CD8-positive, alpha-beta memory T cell (primary cell): ENCODE results near the gene ZFAND6. TPM values are rescaled to one million over a fixed set of nuclear protein-coding genes. Genes with fewer than 3 reads are reported as not detected.

ENCODE experiments used
- CTCF ChIA-PET: fragments of 350-600 bp; sonication (Branson Sonifier 250); formaldehyde crosslinking; loops from one replicate; lab custom pipeline; 2021; ENCODE audit warnings: antibody characterized with exemption; lab: Charles Lee
- POLR2A ChIA-PET: fragments of 350-600 bp; sonication (Branson Sonifier 250); formaldehyde crosslinking; loops from one replicate; lab custom pipeline; 2021; ENCODE audit warnings: antibody characterized with exemption; lab: Charles Lee
- DNase-seq, 5 donors: peaks; one replicate each; pipeline versions ENCODE4 v3.0.0 to v3.0.0-alpha.2; 2020 to 2022; ENCODE audit warnings: mixed read lengths in 1 of 5
- H3K27ac ChIP-seq: one replicate; pipeline ENCODE4 v1.7.0; 2013; ENCODE audit warnings: low read depth, mild to moderate bottlenecking, low read length, moderate library complexity
- H3K27me3 ChIP-seq: 2 replicates; pipeline ENCODE4 v1.7.0; 2013; ENCODE audit warnings: low read length, mild to moderate bottlenecking; ENCODE audit not compliant: insufficient read depth, poor library complexity, severe bottlenecking
- H3K36me3 ChIP-seq: 2 replicates; pipeline ENCODE4 v1.7.0; 2013; ENCODE audit warnings: mild to moderate bottlenecking, low read length, moderate library complexity; ENCODE audit not compliant: insufficient read depth
- H3K4me1 ChIP-seq: 2 replicates; pipeline ENCODE4 v1.7.0; 2013; ENCODE audit warnings: mild to moderate bottlenecking, low read length, moderate library complexity; ENCODE audit not compliant: insufficient read depth
- H3K4me3 ChIP-seq: 2 replicates; pipeline ENCODE4 v1.7.0; 2013; ENCODE audit warnings: mild to moderate bottlenecking, low read length
- H3K9me3 ChIP-seq: 2 replicates; pipeline ENCODE4 v1.7.0; 2013; ENCODE audit warnings: mild to moderate bottlenecking, low read length
- H3K27ac Mint-ChIP-seq, 8 donors: one replicate each; pipeline ENCODE4 v1.8.0; 2020 to 2021; ENCODE audit warnings: mixed read lengths in 8 of 8, mild to moderate bottlenecking in 6 of 8, inconsistent platforms in 3 of 8, moderate library complexity in 3 of 8
- H3K27me3 Mint-ChIP-seq, 2 donors: one replicate each; pipeline ENCODE4 v1.8.0; 2020 to 2021; ENCODE audit warnings: mixed read lengths in 2 of 2, mild to moderate bottlenecking in 1 of 2, moderate library complexity in 1 of 2
- H3K36me3 Mint-ChIP-seq, 3 donors: one replicate each; pipeline ENCODE4 v1.8.0; 2020 to 2021; ENCODE audit warnings: mixed read lengths in 3 of 3, inconsistent platforms in 1 of 3, mild to moderate bottlenecking in 1 of 3
- H3K4me1 Mint-ChIP-seq, 3 donors: one replicate each; pipeline ENCODE4 v1.8.0; 2020 to 2021; ENCODE audit warnings: mixed read lengths in 3 of 3, inconsistent platforms in 1 of 3, mild to moderate bottlenecking in 1 of 3
- H3K4me3 Mint-ChIP-seq, 7 donors: one replicate each; pipeline ENCODE4 v1.8.0; 2020 to 2021; ENCODE audit warnings: mixed read lengths in 7 of 7, mild to moderate bottlenecking in 6 of 7, moderate library complexity in 4 of 7, inconsistent platforms in 2 of 7
- H3K9me3 Mint-ChIP-seq, 5 donors: one replicate each; pipeline ENCODE4 v1.8.0; 2020 to 2022; ENCODE audit warnings: mixed read lengths in 5 of 5, mild to moderate bottlenecking in 3 of 5, moderate library complexity in 2 of 5, inconsistent platforms in 1 of 5
- polyA plus RNA-seq: library from polyadenylated mRNA; unstranded; fragments of 300-500 nt; fragmentation: Illumina TruSeq; gene quantifications from one replicate; pipeline ENCODE4 v1.2.3, GENCODE V29; 2021
- total RNA-seq, 2 experiments: library from RNA; stranded (reverse); gene quantifications; one replicate each; pipeline ENCODE4 v1.2.3, GENCODE V29; 2021

Gene ZFAND6
- total and polyA plus RNA-seq, 3 experiments from 2014 or later, result 27.5 to 111 (median 28.6) TPM

GRCh38 chr15:80173022-80173759, 113.7 kb downstream of the ZFAND6 start:
- Mint-ChIP-seq H3K27me3 (peaks cover 0 to 4% of the 10 kb centered on the region in 2 donors), H3K9me3 (no peaks in the 10 kb centered on the region), H3K4me1 (no peaks in the 10 kb centered on the region), H3K27ac (peak overlapping the region in 1 of 8 donors; percentile 60), H3K4me3 (no peak overlapping the region), H3K36me3 (peaks cover 0 to 14% (median 3%) of the 10 kb centered on the region in 3 donors)
- ChIA-PET POLR2A (no interaction called here), CTCF (interaction anchor here (1.0 to 3.0 kb wide), 9 partner anchors 8 to 792 kb away, joined by 3 to 22 read pairs (median 3); no protein-coding TSS in a partner anchor)
- H3K27ac ChIP-seq, result no peak overlapping the region
- H3K4me1 ChIP-seq, result no peaks in the 10 kb centered on the region
- no peaks in the 10 kb centered on the region for H3K27me3 ChIP-seq
- DNase-seq, result peak; percentile 34 to 72 (median 47)
- no peak overlapping the region for H3K4me3 ChIP-seq
- no peaks in the 10 kb centered on the region for H3K9me3 ChIP-seq
- H3K36me3 ChIP-seq, result no peaks in the 10 kb centered on the region

- Mint-ChIP-seq H3K27ac (peak overlapping the region in 1 of 8 donors; percentile 43), H3K27me3 (peaks cover 0 to 4% of the 10 kb centered on the region in 2 donors)
- POLR2A ChIA-PET, result no interaction called here
Measured at GRCh38 chr15:80174017-80174746, 114.7 kb downstream of the ZFAND6 start.

GRCh38 chr15:80175436-80175835, 116.0 kb downstream of the ZFAND6 start:
- Histone ChIP-seq H3K4me1 (no peaks in the 10 kb centered on the region), H3K4me3 (no peak overlapping the region), H3K27ac (no peak overlapping the region), H3K27me3 (no peaks in the 10 kb centered on the region), H3K36me3 (no peaks in the 10 kb centered on the region), H3K9me3 (no peaks in the 10 kb centered on the region)
- Mint-ChIP-seq H3K9me3 (no peaks in the 10 kb centered on the region), H3K27ac (no peak overlapping the region), H3K36me3 (peaks cover 0 to 25% (median 3%) of the 10 kb centered on the region in 3 donors), H3K4me3 (no peak overlapping the region), H3K27me3 (peaks cover 0 to 4% of the 10 kb centered on the region in 2 donors), H3K4me1 (no peaks in the 10 kb centered on the region)
- POLR2A ChIA-PET, result no interaction called here
- DNase-seq, result no peak
- CTCF ChIA-PET, result interaction anchor here (1.2 kb wide), 1 partner anchor 183 kb away, joined by 3 read pairs; no protein-coding TSS in a partner anchor

More at GRCh38 chr15:80174017-80174746, 114.7 kb downstream of the ZFAND6 start:
- H3K4me3 ChIP-seq, result no peak overlapping the region
- H3K9me3 Mint-ChIP-seq, result no peaks in the 10 kb centered on the region
- peaks cover 0 to 21% (median 0%) of the 10 kb centered on the region in 3 donors for H3K36me3 Mint-ChIP-seq
- H3K4me1 Mint-ChIP-seq, result no peaks in the 10 kb centered on the region
- H3K36me3 ChIP-seq, result no peaks in the 10 kb centered on the region
- no peaks in the 10 kb centered on the region for H3K9me3 ChIP-seq
- no peak overlapping the region for H3K4me3 Mint-ChIP-seq
- CTCF ChIA-PET, result interaction anchor here (1.0 to 3.0 kb wide), 6 partner anchors 14 to 793 kb away, joined by 3 to 22 read pairs (median 3); no protein-coding TSS in a partner anchor
- H3K27me3 ChIP-seq, result no peaks in the 10 kb centered on the region
- no peaks in the 10 kb centered on the region for H3K4me1 ChIP-seq
- H3K27ac ChIP-seq, result no peak overlapping the region
- no peak for DNase-seq

- Mint-ChIP-seq H3K4me3 (no peak overlapping the region), H3K4me1 (no peaks in the 10 kb centered on the region), H3K9me3 (no peaks in the 10 kb centered on the region), H3K36me3 (peaks cover 3 to 29% (median 4%) of the 10 kb centered on the region in 3 donors), H3K27ac (peak overlapping the region in 1 of 8 donors; percentile 29), H3K27me3 (peaks cover 0 to 4% of the 10 kb centered on the region in 2 donors)
- no peak for DNase-seq
- no peaks in the 10 kb centered on the region for H3K36me3 ChIP-seq
- POLR2A ChIA-PET, result no interaction called here
- no peak overlapping the region for H3K27ac ChIP-seq
- CTCF ChIA-PET, result no interaction called here
- H3K27me3 ChIP-seq, result no peaks in the 10 kb centered on the region
- no peaks in the 10 kb centered on the region for H3K4me1 ChIP-seq
- H3K4me3 ChIP-seq, result no peak overlapping the region
- no peaks in the 10 kb centered on the region for H3K9me3 ChIP-seq
Measured at GRCh38 chr15:80176443-80176842, 117.0 kb downstream of the ZFAND6 start.

DNA sequence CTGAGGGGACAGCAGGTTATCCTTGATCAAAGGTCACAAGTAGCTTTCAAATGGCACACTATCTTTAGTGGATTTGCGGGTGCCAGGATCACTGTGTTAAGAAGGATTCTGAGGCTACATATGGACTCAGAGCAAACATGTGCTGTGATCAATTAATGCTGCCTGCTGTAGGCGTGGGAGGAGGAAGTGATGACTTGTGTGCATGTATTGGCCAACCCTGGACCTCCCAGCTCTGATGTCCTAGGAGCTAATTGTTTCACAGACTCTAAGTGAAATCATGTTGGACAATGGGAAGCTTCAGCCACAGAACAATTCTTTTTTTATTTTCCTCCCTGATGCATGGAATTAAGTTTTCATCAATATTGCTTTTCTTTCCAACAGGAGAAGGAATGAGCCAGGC, 117.7 kb downstream of the ZFAND6 start:
- H3K27ac ChIP-seq, result no peak overlapping the region
- Mint-ChIP-seq H3K36me3 (peaks cover 4 to 29% (median 8%) of the 10 kb centered on the region in 3 donors), H3K9me3 (no peaks in the 10 kb centered on the region), H3K4me1 (no peaks in the 10 kb centered on the region), H3K27me3 (peaks cover 0 to 4% of the 10 kb centered on the region in 2 donors), H3K4me3 (no peak overlapping the region), H3K27ac (no peak overlapping the region)
- H3K27me3 ChIP-seq, result no peaks in the 10 kb centered on the region
- H3K4me3 ChIP-seq, result no peak overlapping the region
- ChIA-PET POLR2A (no interaction called here), CTCF (interaction anchor here (0.8 kb wide), 1 partner anchor 184 kb away, joined by 4 read pairs; no protein-coding TSS in a partner anchor)
- H3K9me3 ChIP-seq, result no peaks in the 10 kb centered on the region
- H3K4me1 ChIP-seq, result no peaks in the 10 kb centered on the region
- no peak for DNase-seq
- H3K36me3 ChIP-seq, result no peaks in the 10 kb centered on the region

DNA sequence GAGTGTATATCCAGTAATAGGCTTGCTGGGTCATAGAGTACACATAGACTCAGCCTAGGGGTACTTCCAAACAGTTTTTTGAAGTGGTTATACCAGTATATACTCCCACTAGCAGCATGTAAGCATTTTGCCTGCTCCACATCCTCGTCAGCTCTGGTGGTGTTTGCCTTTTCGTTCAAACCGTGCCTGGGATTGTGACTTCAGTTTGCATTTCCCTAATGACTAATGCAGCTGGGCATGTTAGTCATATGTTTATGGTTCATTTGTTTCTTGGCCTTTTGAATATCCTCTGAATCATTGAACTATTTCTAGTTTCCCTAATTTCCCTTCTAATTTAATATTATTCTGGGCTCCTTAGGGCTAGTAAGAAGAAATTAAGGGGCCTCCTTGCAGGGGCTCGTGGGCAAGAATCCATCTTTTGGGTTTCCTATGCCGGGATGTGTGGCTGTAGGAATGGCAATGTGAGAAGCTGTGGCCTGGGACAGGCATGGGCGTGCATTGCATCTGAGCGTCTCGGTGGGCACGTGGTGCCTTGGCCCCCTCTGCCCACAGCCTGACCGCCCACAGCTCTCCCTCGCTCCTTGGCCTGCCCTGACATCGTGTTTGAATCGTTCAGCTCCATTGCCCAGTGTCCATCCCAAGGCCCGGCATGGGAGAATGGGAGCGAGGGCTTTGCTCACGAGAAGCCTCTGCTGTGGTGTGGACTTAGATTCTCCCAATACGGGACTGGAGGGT, 119.7 kb downstream of the ZFAND6 start:
- no peak overlapping the region for H3K4me3 Mint-ChIP-seq
- H3K4me1 ChIP-seq, result no peaks in the 10 kb centered on the region
- no peak overlapping the region for H3K27ac ChIP-seq
- H3K9me3 Mint-ChIP-seq, result no peaks in the 10 kb centered on the region
- no peaks in the 10 kb centered on the region for H3K4me1 Mint-ChIP-seq
- no peak overlapping the region for H3K4me3 ChIP-seq
- ChIA-PET CTCF (no interaction called here), POLR2A (no interaction called here)
- H3K9me3 ChIP-seq, result no peaks in the 10 kb centered on the region
- H3K36me3 ChIP-seq, result no peaks in the 10 kb centered on the region
- peaks cover 6 to 46% (median 8%) of the 10 kb centered on the region in 3 donors for H3K36me3 Mint-ChIP-seq
- H3K27ac Mint-ChIP-seq, result peak overlapping the region in 1 of 8 donors; percentile 30
- no peak for DNase-seq
- H3K27me3 Mint-ChIP-seq, result no peaks in the 10 kb centered on the region
- H3K27me3 ChIP-seq, result no peaks in the 10 kb centered on the region

DNA sequence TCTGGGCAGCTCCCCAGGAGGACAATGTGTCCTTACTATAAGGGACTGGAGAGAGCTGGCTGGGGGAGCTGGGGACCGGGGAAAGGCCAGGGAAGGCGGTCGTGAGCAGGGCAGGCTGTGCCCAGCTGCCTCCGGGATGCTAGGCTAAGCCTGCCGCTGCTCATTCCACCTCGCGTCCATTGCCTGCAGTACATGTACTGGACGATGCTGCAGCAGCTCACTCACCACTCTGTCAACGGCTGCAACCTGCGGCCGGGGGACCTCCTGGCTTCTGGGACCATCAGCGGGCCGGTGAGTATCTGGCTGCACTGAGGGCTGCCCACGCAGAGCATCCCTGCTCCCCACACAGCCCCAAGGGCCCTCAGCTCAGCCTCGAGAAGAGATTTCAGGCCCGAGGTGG, 120.5 kb downstream of the ZFAND6 start:
- peaks cover 8 to 52% (median 9%) of the 10 kb centered on the region in 3 donors for H3K36me3 Mint-ChIP-seq
- no peaks in the 10 kb centered on the region for H3K27me3 Mint-ChIP-seq
- no peak overlapping the region for H3K27ac Mint-ChIP-seq
- H3K27me3 ChIP-seq, result no peaks in the 10 kb centered on the region
- H3K36me3 ChIP-seq, result no peaks in the 10 kb centered on the region
- H3K27ac ChIP-seq, result no peak overlapping the region
- POLR2A ChIA-PET, result no interaction called here
- CTCF ChIA-PET, result no interaction called here
- H3K4me1 Mint-ChIP-seq, result no peaks in the 10 kb centered on the region
- no peaks in the 10 kb centered on the region for H3K9me3 ChIP-seq
- no peak overlapping the region for H3K4me3 Mint-ChIP-seq
- H3K4me3 ChIP-seq, result no peak overlapping the region
- no peaks in the 10 kb centered on the region for H3K9me3 Mint-ChIP-seq
- H3K4me1 ChIP-seq, result no peaks in the 10 kb centered on the region
- no peak for DNase-seq
